Measurements from ENCODE around the gene MC3R.

MC3R gene

DNA sequence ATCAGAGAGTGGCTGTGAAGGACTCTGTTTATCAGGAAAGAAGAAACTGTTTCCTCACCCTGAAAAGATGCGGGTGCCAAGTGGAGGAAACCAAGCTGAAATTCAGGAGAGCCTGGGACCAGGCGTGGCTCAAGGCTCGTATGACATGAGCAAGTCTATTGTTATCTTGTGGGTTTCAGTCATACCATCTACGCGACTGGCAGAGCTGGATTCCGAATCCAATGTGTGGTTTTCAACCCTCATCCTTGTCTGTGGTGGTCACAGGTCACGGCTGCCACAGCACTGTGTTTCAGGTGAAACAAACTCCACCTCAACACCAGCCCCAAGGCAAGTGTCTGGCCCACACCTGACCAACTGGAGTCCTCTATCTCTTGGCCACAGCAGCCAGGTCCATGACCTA, 9.1 kb downstream of the MC3R start:
- no peak for FAIRE-seq

DNA sequence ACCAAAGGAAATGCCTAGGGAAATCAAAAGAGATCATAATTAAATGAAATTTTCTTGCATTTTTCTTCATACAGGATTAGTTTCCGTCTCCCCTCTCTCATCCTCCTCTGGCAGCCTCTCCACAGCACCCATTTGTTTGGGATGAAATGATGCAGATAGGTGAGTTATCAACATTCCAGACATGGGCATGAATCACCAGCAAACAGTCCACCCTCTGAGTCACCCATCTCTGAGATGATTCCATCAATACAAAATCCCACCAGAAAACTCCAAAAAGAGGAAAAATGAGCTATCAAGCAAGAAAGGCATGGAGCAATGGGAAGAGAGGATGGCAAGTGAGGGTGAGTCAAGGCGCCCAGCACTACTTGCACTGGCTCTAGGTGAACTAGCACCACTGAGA, 11.4 kb downstream of the MC3R start:
- FAIRE-seq = no peak

DNA sequence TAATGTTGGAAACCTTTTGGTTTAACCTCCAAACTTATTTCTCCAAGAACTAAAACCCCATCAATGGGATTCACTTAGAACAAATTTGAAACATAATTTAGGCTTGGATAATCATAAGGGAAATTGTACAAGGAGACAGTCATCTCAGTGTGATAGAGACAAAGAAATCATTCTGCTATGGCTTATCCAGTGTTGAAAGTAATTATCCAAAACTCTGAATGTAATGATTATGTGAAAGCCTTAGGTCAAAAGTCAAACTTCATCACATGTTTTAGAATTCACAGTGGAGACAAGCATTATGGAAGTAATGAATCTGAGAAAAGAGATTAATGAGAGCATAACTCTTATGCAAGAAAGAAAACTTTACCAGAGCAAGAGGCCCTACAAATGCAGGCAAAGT, 20.0 kb downstream of the MC3R start:
- FAIRE-seq = no peak

DNA sequence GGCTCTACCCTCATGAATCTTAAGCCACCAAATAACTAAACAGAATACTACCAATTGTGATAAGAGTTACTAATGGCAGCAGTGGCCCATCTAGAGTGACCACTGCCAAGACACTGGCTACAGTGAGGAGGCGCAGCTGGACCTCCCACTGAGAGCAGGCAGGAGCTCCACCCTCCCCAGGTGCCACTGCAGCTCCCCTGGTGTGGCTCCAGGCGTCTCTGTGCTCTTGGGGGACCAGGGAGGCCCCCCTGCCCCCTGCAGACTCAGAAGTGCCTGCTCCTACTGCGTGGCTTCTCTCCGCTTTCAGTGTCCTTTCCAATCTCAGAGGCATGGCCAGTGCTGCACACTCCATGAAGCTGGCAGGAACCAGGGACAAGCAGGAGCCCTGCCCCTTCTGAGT, 23.4 kb downstream of the MC3R start:
- no peak for FAIRE-seq

DNA sequence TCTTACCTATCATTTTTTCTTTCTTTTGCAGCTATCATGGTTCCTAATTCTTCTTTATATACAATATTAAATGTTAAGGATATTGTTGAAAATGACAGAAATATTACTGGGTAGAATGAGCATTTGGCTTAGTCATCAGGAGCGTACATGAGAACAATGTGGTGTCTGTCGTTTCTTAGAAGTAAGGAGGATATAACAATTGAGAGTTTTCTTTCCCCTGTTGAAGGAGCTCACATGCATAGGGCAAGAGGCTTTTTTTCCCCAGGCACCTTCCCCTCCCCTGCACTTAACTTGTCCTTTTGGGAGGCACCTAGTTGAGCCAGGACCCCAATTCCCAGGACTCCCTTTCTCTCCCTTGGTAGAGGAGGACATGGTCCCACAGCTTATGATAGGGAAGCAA, 25.0 kb downstream of the MC3R start:
- FAIRE-seq = no peak

DNA sequence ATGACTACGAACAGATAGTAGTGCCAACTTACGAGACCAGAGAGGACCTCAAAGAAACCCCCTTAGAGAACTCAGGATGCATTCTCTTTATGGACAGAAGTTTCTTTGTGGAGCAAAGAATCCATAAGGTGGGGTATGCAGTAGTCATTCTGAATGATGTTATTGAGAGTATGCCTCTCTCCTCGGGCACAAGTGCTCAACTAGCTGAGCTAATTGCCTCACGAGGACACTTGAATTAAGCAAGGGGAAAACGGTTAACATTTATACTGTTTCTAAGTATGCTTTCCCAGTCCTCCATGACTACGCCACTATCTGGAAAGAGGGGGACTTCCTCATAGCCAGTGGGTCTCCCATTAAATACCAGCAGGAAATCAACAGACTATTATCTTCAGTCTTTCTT, 25.6 kb downstream of the MC3R start:
- no peak for FAIRE-seq

DNA sequence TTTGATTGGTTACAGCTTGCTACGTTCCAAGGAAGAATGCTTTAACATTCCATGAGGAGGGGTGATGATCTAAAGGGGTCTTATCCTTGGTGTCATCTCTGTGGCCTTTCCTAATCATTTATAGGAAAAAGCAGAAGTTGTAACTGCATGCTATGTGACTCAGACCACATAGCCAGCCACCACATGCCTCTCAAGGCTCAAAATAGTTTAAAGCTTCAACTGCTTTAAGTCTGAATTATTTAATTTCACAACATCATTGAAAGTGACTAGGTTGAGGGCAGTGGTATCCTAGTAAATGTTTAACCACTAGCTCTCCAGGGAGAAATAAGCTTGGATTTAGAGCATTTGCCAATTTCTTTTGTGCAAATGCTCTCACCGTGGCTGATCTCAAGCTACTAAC, 29.7 kb downstream of the MC3R start:
- FAIRE-seq = no peak

DNA sequence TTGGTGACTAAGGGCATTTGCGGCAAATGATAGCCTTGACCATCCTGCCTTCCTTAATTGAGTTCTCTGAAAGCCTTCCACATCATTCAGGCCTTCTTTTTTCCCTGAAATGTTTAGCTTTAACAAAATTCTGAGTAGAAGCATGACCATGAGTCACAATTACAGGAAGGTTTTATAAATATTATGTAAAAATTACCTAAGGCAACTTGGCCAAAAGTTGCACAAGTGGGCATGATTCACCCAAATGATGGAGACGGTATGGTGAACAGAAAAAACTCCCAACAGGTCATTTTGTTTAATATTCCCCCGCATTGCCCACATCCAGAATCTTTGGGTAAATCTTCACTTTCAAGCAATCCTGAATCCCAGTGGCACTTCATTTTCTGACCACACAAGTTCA, 37.0 kb downstream of the MC3R start:
- FAIRE-seq = no peak

DNA sequence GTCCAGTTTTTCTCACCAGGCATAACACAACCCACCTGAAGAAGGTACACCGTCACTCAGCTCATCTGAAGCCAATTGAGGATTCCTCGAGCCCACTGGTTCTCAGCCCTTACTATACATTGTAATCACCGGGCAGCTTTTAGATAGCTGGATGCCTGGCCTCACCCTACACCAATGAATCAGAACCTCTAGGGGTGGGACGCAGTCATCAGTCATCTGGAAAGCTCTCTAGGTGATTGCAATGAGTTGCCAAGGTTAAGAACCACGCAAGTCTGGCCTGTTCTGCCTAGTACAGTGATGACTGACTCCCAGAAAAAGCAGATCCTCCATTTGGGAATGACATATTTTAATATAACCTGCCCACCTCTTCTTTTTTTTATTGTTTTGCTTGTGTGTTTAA, 41.1 kb downstream of the MC3R start:
- no peak for FAIRE-seq

DNA sequence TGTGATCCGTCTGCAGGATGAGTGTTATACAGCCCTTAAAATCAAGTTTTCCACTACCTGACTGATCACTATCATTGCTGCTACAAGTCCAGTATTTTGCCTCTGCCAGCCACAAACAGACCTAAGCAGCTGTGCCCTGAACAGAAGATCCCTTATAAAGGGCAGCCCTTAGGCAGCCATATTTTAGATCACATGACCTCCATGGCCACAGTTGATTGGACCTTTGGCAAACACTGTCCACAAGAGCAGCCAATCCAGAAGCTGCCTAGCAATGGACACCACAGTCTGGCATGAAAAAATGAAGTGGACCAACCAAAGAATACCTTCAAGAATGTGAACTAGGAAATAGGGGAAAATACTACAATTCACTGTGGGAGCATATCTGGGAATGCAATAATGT, 50.8 kb downstream of the MC3R start:
- no peak for FAIRE-seq
